HG03565 (cell line): ENCODE measurements around the gene FBXO2.
"Not testable (repeated sequence)": the region's sequence is repeated elsewhere in the genome, so short reads cannot be mapped to it uniquely, and the experiment has no call there.

Experiments used
- ATAC-seq: cut with Tn5 transposase; IDR thresholded peaks from one replicate; pipeline ENCODE4 v1.9.1; 2021; ENCODE audit warnings: mild to moderate bottlenecking, moderate library complexity; ENCODE audit not compliant: unreplicated experiment

The FBXO2 gene

GRCh38 chr1:11653101-11653860 is 948 bp downstream of the FBXO2 start:
- ATAC-seq, result no peak

GRCh38 chr1:11652203-11652780 is 1.9 kb downstream of the FBXO2 start:
- ATAC-seq, result no peak

- no peak for ATAC-seq
Observed at GRCh38 chr1:11651017-11651416, 3.2 kb downstream of the FBXO2 start.

GRCh38 chr1:11650331-11650991 is 3.8 kb downstream of the FBXO2 start:
- ATAC-seq, result no peak

GRCh38 chr1:11649624-11650330 is 4.5 kb downstream of the FBXO2 start:
- no peak for ATAC-seq

GRCh38 chr1:11649237-11649623 is 5.0 kb downstream of the FBXO2 start:
- ATAC-seq, result no peak

- no peak for ATAC-seq
Observed at GRCh38 chr1:11648732-11649158, 5.5 kb downstream of the FBXO2 start.

GRCh38 chr1:11648039-11648438 is 6.2 kb downstream of the FBXO2 start:
- ATAC-seq, result no peak

- no peak for ATAC-seq
Observed at GRCh38 chr1:11647333-11647732, 6.9 kb downstream of the FBXO2 start.

- ATAC-seq, result no peak
Observed at GRCh38 chr1:11646317-11646716, 7.9 kb downstream of the FBXO2 start.

GRCh38 chr1:11645670-11646265 is 8.5 kb downstream of the FBXO2 start:
- no peak for ATAC-seq

GRCh38 chr1:11645270-11645669 is 9.0 kb downstream of the FBXO2 start:
- no peak for ATAC-seq

- no peak for ATAC-seq
Observed at GRCh38 chr1:11643782-11644181, 10.4 kb downstream of the FBXO2 start.

GRCh38 chr1:11642418-11643017 is 11.7 kb downstream of the FBXO2 start:
- not testable (repeated sequence) for ATAC-seq

- ATAC-seq, result no peak
Observed at GRCh38 chr1:11641776-11642305, 12.4 kb downstream of the FBXO2 start.

- no peak for ATAC-seq
Observed at GRCh38 chr1:11640944-11641343, 13.3 kb downstream of the FBXO2 start.

GRCh38 chr1:11640101-11640500 is 14.1 kb downstream of the FBXO2 start:
- ATAC-seq, result no peak

GRCh38 chr1:11639372-11639771 is 14.9 kb downstream of the FBXO2 start:
- no peak for ATAC-seq

GRCh38 chr1:11638121-11638520 is 16.1 kb downstream of the FBXO2 start:
- no peak for ATAC-seq

GRCh38 chr1:11634365-11635192 is 19.6 kb downstream of the FBXO2 start:
- ATAC-seq, result no peak
